Thyroid gland (tissue), 4 donors: ENCODE measurements around the gene VSNL1.

Source experiments
- POLR2A ChIP-seq, 2 donors: fragments of 450-650 bp; IDR thresholded peaks; one replicate each; pipeline ENCODE4 v1.6.1; 2017; ENCODE audit warnings: antibody characterized with exemption in 2 of 2, mild to moderate bottlenecking in 2 of 2, moderate library complexity in 1 of 2
- TF ChIP-seq, protein P1 (sequence below), 6 experiments: fragments of 200-600 bp in 3 of 6; fragments of 450-650 bp in 3 of 6; sonication (generic) in 3 of 6; IDR thresholded peaks; one replicate each; pipeline ENCODE4 v1.5.1; 2016 to 2019; ENCODE audit warnings: antibody characterized with exemption in 6 of 6, mild to moderate bottlenecking in 2 of 6, inconsistent platforms in 1 of 6, moderate library complexity in 1 of 6

DNA sequence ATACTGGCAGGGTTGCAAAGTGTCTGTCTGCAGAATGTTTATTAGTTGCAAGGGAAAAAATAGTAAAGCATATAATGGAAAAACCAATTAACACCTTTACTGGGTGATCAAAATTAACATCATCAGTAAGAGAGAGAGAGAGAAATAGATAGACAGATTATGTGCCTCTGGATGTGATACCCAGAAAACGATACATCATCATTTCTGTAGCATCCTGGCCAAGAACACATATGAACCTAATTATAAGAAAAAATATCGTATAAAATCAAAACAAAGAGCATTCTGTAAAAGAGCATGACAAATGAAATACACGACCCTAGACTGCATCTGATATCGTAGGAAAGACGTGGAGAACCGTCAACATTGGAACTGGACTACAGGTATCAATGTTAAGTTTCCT lies 148.5 kb downstream of the VSNL1 start:
- TF ChIP-seq, protein P1, sequence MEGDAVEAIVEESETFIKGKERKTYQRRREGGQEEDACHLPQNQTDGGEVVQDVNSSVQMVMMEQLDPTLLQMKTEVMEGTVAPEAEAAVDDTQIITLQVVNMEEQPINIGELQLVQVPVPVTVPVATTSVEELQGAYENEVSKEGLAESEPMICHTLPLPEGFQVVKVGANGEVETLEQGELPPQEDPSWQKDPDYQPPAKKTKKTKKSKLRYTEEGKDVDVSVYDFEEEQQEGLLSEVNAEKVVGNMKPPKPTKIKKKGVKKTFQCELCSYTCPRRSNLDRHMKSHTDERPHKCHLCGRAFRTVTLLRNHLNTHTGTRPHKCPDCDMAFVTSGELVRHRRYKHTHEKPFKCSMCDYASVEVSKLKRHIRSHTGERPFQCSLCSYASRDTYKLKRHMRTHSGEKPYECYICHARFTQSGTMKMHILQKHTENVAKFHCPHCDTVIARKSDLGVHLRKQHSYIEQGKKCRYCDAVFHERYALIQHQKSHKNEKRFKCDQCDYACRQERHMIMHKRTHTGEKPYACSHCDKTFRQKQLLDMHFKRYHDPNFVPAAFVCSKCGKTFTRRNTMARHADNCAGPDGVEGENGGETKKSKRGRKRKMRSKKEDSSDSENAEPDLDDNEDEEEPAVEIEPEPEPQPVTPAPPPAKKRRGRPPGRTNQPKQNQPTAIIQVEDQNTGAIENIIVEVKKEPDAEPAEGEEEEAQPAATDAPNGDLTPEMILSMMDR (IDR thresholded peaks at IDR 0.05), result no peak
- no peak for TF ChIP-seq POLR2A (IDR thresholded peaks at IDR 0.05)
